HL-60 (cell line): ENCODE data around the gene TUBG2.

Experiments used
- DNase-seq, 2 experiments: peaks; one replicate each; pipeline ENCODE4 v3.0.0-alpha.2; 2010 to 2020; ENCODE audit warnings: low read depth in 1 of 2, low spot score in 1 of 2
- H3K27ac ChIP-seq: fragments of 250-450 bp; sonication (Bioruptor Pico); replicated peaks from 2 replicates; pipeline ENCODE4 v1.5.1; 2020; ENCODE audit warnings: mild to moderate bottlenecking, moderate library complexity
- H3K27me3 ChIP-seq: fragments of 250-450 bp; sonication (Bioruptor Pico); 2 replicates; pipeline ENCODE4 v1.5.1; 2021; ENCODE audit warnings: mild to moderate bottlenecking, moderate library complexity; ENCODE audit not compliant: insufficient read depth, poor library complexity, severe bottlenecking
- H3K4me3 ChIP-seq: replicated peaks from 2 replicates; pipeline ENCODE4 v1.5.1; 2011; ENCODE audit warnings: mild to moderate bottlenecking, control low read depth, low read length; ENCODE audit not compliant: insufficient read depth
- CTCF ChIP-seq: IDR thresholded peaks from one replicate; pipeline ENCODE4 v1.5.1; 2011; ENCODE audit warnings: low read length, control low read depth, inconsistent platforms; ENCODE audit not compliant: insufficient read depth
- GABPA ChIP-seq: IDR thresholded peaks from 2 replicates; pipeline ENCODE4 v1.6.1; 2012; ENCODE audit warnings: low read depth
- POLR2AphosphoS5 ChIP-seq: IDR thresholded peaks from 2 replicates; pipeline ENCODE4 v1.6.1; 2012; ENCODE audit warnings: low read depth
- SPI1 ChIP-seq: IDR thresholded peaks from 2 replicates; pipeline ENCODE4 v1.6.1; 2012; ENCODE audit warnings: low read depth, mild to moderate bottlenecking, borderline replicate concordance
- TF ChIP-seq, protein P1 (sequence below): IDR thresholded peaks from 2 replicates; pipeline ENCODE4 v1.6.1; 2012; ENCODE audit warnings: low read depth; ENCODE audit not compliant: insufficient replicate concordance

TUBG2 gene

GRCh38 chr17:42678951-42679491 is 19.9 kb downstream of the TUBG2 start:
- H3K4me3 ChIP-seq, result peak overlapping the region; percentile 28
- no peak for TF ChIP-seq GABPA
- H3K27me3 ChIP-seq, result peaks cover 39% of the 10 kb centered on the region
- peak overlapping the region; percentile 61 for H3K27ac ChIP-seq
- peak in 1 of 2 experiments; percentile 28 for DNase-seq

DNA sequence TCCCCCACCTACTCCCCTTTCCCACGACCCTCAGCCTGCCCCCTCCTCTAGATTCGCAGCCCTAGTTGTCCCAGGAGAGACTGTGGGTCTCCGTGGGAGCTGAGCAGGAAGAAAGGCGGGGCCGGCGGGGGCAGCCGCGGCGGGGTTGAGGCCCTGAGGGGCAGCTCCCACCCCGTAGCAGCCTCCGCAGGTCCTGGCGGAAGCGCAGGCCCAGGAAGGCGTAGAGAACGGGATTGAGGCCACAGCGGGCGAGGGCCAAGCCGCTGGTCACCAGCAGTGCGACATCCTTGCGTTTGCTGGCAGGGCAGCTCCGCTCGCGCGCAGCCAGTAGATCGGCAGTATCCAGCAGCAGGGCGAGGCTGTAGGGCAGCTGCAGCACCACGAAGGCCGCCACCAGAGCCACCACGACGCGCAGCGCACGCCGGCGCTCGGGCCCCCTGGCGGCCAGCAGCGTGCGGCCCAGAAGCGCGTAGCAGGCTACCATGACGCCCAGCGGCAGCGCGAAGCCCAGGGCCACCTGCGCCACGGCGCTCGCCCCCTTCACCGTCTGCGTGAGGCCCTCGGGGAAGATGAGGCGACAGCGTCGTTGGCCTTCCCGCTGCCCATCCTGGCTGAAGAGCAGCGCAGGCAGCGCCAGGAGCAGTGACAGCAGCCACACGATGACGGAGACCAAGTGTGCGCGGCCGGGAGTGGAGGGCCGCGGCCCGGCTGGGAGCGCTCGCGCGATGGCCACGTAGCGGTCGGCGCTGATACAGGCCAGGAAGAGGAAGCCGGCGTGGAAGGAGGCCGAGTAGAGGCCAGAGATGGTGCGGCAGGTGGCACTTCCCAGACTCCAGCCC is 20.6 kb downstream of the TUBG2 start:
- H3K27me3 ChIP-seq, result peaks cover 36% of the 10 kb centered on the region
- H3K27ac ChIP-seq, result peak overlapping the region; percentile 30; the same call in 1 of the 2 replicates
- peak overlapping the region; percentile 28 for H3K4me3 ChIP-seq
- peak in 1 of 2 experiments; percentile 77 for DNase-seq
- TF ChIP-seq POLR2AphosphoS5, result peak; percentile 51; the same call in 1 of the 2 replicates
- TF ChIP-seq SPI1, result no peak
- TF ChIP-seq GABPA, result no peak
- TF ChIP-seq, protein P1, sequence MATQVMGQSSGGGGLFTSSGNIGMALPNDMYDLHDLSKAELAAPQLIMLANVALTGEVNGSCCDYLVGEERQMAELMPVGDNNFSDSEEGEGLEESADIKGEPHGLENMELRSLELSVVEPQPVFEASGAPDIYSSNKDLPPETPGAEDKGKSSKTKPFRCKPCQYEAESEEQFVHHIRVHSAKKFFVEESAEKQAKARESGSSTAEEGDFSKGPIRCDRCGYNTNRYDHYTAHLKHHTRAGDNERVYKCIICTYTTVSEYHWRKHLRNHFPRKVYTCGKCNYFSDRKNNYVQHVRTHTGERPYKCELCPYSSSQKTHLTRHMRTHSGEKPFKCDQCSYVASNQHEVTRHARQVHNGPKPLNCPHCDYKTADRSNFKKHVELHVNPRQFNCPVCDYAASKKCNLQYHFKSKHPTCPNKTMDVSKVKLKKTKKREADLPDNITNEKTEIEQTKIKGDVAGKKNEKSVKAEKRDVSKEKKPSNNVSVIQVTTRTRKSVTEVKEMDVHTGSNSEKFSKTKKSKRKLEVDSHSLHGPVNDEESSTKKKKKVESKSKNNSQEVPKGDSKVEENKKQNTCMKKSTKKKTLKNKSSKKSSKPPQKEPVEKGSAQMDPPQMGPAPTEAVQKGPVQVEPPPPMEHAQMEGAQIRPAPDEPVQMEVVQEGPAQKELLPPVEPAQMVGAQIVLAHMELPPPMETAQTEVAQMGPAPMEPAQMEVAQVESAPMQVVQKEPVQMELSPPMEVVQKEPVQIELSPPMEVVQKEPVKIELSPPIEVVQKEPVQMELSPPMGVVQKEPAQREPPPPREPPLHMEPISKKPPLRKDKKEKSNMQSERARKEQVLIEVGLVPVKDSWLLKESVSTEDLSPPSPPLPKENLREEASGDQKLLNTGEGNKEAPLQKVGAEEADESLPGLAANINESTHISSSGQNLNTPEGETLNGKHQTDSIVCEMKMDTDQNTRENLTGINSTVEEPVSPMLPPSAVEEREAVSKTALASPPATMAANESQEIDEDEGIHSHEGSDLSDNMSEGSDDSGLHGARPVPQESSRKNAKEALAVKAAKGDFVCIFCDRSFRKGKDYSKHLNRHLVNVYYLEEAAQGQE, result no peak
- TF ChIP-seq CTCF, result peak; percentile 65

DNA sequence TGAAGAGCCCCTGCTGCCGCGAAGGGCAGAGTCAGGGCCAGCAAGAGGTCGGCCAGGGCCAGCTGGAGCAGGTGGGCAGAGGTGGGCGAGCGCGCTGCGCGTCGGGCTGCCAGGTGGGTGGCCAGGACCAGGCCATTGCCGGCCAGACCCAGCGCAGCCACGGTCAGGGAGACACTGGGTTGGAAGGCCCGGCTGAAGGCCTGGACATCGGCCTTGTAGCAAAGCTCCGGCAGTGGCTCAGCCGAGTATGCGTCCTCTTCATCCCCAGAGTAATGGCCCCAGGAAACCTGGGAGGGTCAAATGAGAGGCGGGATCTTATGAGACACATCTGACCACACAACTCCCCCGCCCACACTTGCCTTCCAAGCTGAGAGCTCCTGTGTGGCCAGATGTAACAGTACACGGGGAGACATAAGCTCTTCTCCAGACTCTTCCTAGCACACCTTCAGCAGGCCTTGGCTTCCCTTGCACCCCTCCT is 21.3 kb downstream of the TUBG2 start:
- DNase-seq, result no peak

More for the DNA sequence above, 21.3 kb downstream of the TUBG2 start:
- Histone ChIP-seq H3K4me3 (no peak overlapping the region), H3K27ac (no peak overlapping the region), H3K27me3 (peaks cover 35% of the 10 kb centered on the region)
- TF ChIP-seq CTCF (no peak), GABPA (no peak), SPI1 (no peak), POLR2AphosphoS5 (no peak)
- TF ChIP-seq, protein P1, result no peak
